Stimulated activated CD4-positive, alpha-beta T cell treated with anti-CD3 and anti-CD28 coated beads, Interleukin-15, amount 100 ng/mL, for 1 hour (primary cell): ENCODE results near the gene PIEZO2.

Source experiments
- DNase-seq, 2 donors: peaks; one replicate each; pipeline ENCODE4 v3.0.0-alpha.2; 2020; ENCODE audit warnings: low read depth in 1 of 2, low spot score in 1 of 2

The PIEZO2 gene

DNA sequence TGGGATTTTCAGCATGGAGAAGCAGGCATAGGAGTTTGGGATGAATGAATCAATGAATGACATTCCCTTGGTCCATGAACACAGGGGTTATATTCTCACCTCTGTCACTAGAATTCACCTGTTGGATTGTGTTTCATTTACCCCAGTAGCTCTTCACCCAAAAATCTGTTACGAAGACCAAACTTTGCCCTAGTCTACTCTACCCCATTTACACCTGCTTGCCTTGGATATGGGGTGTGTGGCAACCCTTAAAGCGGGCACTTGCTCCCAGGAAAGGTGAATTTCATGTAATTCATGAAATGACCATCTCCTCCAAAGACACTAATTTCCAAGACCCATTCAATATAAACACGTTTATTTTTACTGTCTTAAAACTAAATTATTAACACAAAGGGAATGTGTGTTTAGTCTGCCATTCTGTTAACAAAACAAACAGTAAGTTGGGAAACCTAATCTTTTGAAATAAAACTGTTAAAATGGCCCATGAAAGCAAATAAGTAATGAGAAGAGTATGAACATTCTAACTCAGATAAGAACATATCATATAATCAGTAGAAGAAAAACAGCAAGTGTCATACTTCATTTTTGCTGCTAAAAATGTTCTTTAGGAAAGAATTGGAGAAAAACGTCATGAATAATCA, 355.5 kb downstream of the PIEZO2 start:
- DNase-seq, result no peak

DNA sequence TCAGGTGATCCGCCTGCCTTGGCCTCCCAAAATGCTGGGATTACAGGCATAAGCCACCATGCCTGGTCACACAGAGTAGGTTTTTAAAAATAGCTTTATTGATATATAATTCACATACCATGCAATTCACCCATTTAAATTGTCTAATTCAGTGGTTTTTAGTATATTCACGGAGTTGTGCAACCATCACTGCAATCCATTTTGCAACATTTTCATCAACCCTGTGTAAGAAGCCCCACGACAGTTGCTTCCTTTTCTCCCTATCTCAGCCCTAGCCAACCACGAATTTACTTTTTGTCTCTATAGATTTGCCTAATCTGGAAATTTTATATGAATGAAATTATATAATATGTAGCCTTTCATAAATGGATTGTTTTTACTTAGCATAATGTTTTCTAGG, 357.2 kb downstream of the PIEZO2 start:
- DNase-seq, result no peak

DNA sequence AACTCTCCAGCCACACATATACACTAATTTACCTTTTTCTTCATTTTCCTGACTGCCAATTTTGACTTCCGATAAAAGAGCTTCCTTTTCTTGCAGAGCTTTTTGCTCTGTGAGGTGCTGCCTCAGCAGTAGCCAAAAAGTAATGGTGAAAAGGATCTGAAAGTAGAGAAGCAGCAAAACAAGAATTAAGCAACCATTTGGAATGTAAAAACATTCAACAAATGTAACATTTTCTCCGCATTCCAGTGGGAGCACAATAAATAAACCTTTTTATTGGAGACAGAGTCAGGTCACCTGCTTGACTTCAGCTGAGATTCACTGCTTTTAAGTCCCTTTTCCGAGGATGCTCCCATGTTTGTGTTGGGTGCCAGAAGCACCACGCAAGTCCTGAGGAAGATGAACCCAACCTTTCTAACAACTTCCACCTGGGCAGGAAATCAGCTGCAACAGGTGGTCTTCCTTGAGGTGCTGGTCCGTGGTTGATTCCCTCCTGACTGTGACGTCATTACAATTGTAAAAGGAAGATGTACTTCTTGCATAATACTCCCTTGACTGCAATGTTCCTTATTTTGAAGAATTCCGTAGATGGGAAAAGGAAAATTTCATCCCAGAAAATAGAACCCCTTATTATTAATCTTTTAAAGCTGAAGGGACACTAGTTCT, 358.1 kb downstream of the PIEZO2 start:
- DNase-seq, result no peak

DNA sequence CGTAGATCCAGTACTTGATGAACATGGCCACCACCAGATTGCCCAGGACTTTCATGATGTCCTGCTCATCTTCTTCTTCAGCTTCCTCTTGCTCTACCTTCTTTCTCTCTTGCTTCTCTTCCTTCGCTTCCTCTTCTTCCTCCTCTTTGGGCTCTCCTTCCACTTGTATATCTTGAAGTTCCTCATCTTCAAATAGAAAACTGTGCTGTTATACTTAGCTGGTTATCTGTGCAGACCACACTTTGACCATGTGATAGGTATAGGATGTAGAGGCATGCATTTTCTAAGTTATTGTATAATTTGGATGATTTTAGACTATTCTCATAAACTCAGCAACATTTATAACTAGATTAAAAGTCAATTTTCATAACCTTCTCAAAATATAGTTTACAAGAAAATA, 360.2 kb downstream of the PIEZO2 start:
- no peak for DNase-seq

DNA sequence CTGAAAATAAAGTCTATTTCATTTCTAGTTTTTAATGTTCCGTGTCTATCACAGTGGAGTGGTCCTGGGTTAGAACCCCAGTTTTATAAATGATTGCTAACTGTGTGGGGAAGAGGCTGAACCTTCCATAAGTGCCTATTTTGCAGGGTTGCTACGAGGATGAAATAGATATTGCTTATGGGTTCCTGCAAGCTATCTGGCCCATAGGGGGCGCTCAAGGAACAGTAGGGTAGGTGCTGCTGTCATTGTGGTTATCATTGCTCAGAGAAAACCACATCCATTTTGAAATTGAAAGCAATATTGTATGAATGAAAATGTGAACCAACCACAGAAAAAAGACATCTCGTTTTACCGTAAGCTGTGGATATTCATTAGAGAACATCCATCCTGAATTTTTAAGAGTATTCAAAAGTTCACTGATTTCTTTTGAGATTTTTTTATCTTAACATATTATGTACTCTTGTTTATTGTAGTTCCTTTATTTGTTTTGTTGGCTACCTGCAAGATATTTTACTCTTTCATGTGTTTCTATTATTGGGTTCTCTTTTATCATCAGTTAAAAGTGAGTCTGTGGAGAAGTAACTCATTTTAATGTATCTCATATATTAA, 362.0 kb downstream of the PIEZO2 start:
- DNase-seq, result peak; percentile 50 to 62

DNA sequence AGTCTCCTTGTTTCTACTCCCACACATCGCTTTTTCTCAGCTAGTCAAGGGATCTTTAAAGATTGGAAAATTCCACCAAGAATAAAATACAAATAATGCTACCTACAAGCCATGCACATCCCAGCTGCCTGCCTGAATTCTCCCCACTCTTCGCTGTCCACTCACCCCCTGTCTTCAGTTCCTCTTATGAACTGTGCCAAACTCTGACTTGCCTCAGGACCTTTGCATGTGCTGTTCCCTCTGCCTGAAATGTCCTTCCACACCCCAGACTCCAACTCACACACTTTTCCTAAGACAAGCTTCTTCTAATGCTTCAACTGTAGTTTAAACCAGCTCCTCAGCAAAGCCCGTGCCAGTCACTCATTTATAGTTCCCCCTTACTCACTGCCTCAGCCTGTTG, 363.6 kb downstream of the PIEZO2 start:
- no peak for DNase-seq

DNA sequence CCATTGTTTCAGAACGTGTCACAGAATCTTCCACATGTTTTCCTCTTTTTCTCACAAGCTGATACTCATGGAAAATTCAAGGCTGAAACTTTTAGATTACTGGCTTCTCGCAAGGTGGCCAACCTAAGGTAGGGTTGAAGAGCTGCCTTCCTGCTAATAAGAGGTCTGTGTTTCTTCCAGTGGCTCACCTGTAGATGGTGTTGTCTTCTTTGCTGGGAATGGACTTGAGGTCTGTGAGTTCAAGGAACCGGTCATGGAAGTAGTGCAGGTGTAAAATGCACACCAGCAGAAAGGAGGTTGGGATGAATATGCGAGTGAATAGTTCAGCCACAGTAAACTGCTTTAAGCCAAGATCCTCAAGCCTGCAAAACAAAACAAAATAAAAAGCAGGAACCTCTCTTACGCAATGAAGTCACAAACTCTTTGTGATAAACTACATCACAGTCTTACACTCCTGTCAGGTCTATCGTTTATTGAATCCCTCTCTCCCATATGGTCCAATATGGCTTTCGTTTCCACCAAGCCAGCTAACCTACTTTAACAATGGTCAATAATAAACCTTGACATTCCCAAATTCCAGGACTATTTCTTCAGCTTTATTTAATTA, 364.7 kb downstream of the PIEZO2 start:
- no peak for DNase-seq

DNA sequence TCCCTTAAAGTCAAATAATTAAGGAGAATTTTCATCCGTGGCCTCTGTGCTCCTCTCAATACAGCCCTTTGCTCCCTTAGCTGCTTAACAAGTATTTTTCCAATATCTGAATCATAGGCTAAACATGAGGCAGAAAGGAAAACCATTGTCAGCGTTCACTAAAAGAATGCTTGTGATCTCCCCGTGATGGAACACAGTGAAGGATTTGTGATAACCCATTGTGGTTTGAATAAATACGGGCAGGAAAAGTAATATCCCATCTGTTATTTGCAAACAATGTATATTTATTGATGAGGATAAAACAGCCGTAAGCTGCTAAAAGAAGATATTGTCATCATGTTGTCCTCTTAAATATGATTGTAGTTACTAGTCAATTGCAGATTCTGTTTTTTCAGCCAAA, 365.4 kb downstream of the PIEZO2 start:
- no peak for DNase-seq

DNA sequence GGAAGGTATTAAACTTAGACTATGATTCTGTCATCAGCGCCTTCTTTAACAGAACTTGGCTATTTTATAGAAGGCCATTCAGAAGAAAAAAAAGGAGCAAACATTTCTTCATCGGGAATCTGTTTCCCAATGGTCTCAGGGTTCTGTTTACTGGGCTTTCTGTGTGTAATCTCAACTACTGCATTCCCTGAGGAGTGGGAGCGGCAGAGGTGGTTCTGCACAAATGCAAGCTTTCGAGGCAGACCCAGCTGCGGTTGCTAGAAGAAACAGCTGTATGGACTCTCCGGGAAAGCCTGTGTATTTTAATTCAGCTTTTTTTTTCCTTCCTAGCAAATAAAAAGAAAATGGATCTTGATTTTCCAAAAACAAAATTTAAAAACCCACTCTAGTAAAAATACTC, 372.9 kb downstream of the PIEZO2 start:
- no peak for DNase-seq

DNA sequence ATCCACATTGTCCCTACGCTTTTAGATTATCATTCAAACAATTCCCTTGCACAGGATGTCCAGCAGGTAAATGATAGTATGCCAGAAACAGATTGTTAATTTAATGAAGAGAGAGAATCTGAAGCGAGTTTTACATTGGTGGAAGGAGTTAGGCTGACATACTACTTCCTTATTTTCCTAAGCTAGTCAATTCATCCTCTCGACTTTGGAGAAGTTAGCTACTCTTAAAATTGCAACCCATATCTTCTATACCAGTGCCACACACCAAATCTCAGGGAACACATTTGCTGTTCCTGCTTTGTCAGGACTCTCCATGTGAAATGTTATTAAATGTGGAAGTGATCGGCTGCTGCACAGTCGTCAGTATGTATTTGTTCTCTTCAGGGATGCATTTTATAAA, 374.3 kb downstream of the PIEZO2 start:
- DNase-seq, result no peak

DNA sequence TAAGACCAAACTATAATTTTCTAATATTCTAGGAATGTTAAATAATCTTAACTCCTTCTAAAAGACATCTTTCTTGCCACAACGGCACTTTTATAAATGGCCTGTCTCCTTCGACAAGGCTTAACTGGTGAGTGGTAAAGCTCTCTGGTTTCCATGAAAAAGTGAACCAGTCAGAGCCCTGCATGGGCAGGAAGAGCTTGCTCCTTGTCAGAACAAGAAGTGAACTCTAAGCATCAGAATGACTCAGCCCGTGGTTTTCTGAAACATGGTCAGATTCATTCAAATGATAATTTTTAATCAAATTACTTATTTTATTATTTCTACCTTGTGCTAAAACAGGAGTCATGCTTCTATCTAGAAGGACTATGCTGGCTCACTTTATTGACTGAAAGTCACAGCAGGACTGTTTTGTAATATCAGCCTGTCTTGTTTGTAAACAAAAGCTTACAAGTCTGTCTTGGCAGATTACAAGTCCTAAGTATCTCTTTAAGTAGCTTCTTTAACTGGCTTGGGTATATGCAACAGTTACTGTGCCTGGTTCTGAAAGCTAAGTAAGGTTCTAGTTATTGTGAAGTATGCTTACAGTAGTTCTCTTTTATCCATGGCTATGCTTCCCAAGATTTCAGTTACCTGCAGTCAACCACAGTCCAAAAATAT, 378.2 kb downstream of the PIEZO2 start:
- no peak for DNase-seq

DNA sequence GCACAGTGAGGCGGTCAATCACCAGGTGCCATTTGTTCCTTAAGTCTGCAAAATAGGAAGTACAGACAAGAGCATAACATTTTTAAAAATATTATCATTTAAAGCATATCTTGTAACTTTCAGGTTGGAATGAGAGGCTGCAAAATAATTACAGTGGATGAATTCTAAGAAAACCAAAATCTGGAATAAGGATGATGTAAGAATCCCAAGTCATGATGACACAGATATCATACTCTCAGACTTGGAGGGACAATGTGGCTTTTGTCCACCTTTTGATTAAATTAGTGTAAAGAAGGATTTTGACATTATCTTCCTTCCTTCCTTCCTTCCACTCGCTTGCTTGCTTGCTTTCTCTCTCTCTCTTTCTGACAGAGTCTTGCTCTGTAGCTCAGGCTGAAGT, 379.1 kb downstream of the PIEZO2 start:
- DNase-seq, result no peak

DNA sequence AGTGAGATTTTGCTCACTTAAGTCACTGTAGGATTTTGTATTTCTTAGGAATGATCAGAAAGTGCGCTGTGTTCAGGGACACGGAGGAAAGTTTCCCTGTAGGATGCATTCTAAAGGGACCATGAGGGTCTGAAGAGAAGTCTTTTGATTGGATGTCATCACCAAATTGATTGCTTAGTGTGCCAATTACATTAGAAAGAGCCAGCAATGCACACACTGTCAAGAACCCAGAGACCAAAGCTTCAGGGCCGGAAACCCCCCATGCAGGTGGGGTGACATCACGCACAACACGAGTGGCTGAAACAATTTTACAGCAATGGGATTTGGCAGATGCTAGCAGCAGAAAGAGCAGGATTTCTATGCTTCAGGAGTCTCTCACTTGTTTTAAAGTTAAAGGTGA, 381.1 kb downstream of the PIEZO2 start:
- DNase-seq, result no peak

DNA sequence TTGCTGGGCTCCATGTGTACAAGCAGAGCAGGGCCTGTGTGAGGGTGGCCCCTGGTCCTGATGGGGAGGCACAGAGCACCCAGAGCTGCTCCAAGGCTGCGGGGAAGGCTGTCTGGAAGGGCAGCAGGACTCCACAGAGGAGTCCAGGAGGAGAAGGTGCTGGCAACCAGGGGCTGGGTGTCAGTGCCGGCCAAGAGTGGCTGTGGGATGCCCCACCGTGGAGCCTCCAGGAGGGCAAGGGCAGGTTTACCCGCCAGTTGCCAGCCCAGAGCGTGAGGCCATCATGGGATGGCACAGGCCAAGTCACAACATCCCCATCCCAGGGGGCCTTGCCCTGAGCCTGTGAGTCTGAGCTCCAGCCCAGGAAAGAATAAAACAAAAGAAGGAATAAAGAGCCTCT, 381.7 kb downstream of the PIEZO2 start:
- no peak for DNase-seq

DNA sequence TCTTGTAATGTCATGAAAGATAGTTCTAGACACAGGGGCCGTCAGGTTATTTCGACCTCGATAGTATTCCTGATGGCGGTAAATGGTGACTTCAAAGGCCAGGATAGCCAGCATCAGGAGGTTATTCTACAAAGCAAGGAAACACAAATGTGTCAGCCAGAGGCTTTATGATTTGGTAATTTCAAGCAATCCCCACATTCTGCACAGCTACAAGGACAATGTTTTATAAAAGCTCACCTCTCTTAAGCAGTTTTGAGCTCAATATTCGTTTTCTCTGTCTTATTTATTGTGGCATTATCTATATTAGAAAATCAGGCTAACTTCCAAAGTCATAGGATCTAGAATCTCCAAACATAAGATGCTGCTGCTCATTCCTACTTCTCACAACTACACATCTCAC, 388.4 kb downstream of the PIEZO2 start:
- no peak for DNase-seq

DNA sequence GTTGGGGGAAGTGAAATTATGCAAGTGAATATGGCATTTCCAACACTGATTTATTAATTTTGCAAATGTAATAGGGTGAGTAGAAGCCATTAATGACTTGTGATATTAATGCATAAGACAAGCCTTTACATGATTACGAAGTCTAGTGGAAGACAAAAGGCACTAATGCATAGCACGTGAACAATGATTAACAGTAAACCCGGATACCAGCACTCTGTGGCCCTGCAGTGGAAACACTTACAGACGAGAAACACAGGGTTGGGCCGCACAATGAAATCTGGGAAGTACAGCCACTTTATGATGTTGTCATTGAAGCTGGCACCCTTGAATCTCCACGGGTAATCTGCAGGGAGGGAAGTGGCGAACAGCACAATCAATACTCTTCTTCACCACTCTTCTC, 390.1 kb downstream of the PIEZO2 start:
- no peak for DNase-seq

DNA sequence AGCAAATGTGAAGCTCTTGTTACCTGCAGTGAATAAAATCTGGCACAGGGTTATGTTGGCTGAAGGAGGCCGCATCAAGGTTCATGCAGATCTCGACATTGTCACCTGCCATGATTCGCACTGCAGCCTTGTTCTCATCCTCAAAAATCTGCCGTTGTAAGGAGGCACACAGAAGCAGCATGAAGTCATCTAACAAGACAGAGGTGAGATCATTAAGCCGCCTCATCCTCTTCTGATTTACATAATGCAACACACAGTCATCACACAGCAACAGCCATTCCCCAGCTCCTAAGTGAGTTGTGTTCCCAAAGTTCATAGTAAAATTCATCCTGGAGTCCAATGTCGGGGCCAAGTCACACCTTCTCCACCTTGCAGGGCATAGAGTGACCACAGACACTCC, 391.4 kb downstream of the PIEZO2 start:
- no peak for DNase-seq

DNA sequence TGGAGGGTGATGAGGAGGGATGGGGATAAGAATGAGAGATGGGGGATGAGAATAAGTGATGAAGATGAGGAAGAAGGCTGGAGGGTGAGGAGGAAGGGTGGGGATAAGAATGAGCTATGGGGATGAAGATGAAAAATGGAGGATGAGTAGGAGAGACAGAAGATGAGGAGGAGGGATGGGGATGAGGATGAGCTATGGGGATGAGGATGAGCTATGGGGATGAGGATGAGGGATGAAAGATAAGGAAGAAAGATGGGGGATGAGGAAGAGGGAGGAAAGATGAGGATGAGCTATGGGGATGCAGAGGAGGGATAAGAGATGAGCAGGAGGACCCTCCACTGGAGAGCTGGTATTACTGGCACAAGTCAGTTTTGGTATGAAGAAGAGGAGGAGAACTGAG, 392.0 kb downstream of the PIEZO2 start:
- no peak for DNase-seq

DNA sequence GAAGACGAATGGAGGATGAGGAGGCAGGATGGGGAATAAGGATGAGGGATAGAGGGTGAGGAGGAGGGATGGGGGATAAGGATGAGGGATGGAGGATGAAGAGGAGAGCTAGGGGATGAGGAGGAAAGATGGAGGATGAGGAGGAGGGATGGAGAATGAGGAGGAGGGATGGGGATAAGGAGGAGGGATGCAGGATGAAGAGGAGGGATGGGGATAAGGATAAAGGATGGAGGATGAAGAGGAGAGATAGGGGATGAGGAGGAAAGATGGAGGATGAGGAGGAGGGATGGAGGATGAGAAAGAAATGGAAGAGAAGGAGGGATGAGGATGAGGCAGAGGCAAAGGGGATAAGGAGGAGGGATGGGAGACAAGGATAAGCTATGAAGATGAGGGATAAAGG, 393.5 kb downstream of the PIEZO2 start:
- no peak for DNase-seq

DNA sequence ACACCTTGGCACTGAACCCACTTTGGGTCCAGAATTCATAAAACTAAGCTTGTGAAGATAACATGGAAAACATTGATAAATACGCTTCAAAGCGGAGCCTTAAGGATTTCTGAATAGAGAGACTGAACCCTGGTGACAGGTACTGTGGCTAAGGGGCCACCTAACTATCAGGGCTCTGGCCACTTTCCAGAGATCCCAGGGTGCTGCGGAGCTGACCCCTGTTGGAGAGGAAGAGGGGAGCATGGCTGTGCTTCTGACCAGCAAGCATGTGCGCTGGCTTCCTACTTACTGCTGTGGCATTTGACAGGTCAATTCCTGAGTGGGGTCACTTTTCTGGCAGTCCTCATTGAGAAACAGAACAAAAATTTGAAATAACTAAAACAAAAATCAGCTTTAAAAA, 395.2 kb downstream of the PIEZO2 start:
- no peak for DNase-seq

DNA sequence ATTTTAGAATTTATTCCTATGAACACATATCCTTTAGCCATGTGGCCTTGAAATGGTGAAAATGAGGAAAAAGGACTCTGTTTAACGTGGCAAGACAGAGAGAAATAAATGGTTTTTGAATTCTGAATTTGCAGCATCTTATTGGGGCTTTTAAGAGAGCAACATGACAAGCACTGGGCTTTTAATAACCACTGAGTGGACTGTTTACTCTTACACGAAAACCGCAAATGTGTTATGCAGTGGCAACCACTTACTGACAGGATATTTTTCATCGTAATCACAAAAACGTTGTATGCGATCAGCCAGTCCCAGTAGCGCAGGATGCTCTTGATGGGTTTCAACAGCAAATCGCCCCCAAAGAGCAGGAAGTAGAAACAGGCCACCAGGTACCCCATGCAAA, 397.0 kb downstream of the PIEZO2 start:
- DNase-seq, result no peak

DNA sequence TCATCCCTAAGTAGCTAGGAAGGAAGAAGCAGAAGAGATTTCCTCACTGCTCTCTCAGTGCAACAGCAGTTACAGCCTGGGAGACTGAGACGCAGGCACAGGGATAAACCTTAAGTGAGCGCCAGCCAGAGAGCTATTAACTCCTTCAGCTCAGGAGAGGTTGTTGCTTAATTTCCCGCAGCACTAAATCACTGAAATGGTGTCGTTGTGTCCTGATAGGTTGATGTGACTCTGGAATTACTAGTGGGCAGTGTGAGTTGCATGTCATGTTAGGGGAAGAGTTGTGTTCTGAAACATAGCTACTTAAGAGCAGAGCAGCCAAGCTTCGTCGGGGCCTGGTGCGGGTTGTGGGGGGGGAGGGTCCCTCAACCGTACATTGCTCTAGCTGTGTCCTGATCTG, 397.7 kb downstream of the PIEZO2 start:
- no peak for DNase-seq
